PC-9 (cell line): Measurements from ENCODE around the gene ATP6V1D. TPM values are rescaled to one million over a fixed set of nuclear protein-coding genes. Genes with fewer than 3 reads are reported as not detected.

Experiments used
- BruUV-seq: library from RNA; stranded (reverse); fragments of 400-500 nt; replicated peaks from 2 replicates; lab custom pipeline; 2021; lab: Mats Ljungman, UMichigan
- CTCF ChIA-PET: fragments of 300-600 bp; sonication (Branson Sonifier 250); formaldehyde crosslinking; loops from one replicate; lab custom pipeline; 2022; ENCODE audit warnings: antibody characterized with exemption; lab: Charles Lee
- POLR2A ChIA-PET: fragments of 300-600 bp; sonication (Branson Sonifier 250); formaldehyde crosslinking; loops from one replicate; lab custom pipeline; 2022; ENCODE audit warnings: antibody characterized with exemption; ENCODE audit not compliant: unreplicated experiment; lab: Charles Lee
- DNase-seq, 2 experiments: peaks; one replicate each; pipeline versions ENCODE4 v3.0.0 to v3.0.0-alpha.2; 2015 to 2022; ENCODE audit warnings: mixed read lengths in 1 of 2
- H2AFZ ChIP-seq: fragments of 200-600 bp; sonication (generic); 2 replicates; pipeline ENCODE4 v1.8.1; 2017; ENCODE audit warnings: antibody characterized with exemption
- H3F3A ChIP-seq: fragments of 200-600 bp; sonication (generic); 2 replicates; pipeline ENCODE4 v1.8.1; 2017; ENCODE audit warnings: antibody characterized with exemption, mild to moderate bottlenecking, low read depth; ENCODE audit not compliant: insufficient read depth
- H3K27ac ChIP-seq: fragments of 200-600 bp; sonication (generic); 2 replicates; pipeline ENCODE4 v1.6.1; 2016; ENCODE audit warnings: mixed run types
- H3K27me3 ChIP-seq: fragments of 200-600 bp; sonication (generic); 2 replicates; pipeline ENCODE4 v1.6.1; 2016; ENCODE audit warnings: low read depth, mixed run types; ENCODE audit not compliant: insufficient read depth
- H3K36me3 ChIP-seq: fragments of 200-600 bp; sonication (generic); 2 replicates; pipeline ENCODE4 v1.6.1; 2016; ENCODE audit warnings: low read depth, mixed run types
- H3K4me1 ChIP-seq: fragments of 200-600 bp; sonication (generic); replicated peaks from 2 replicates; pipeline ENCODE4 v1.6.1; 2016; ENCODE audit warnings: mixed run types; ENCODE audit not compliant: insufficient read depth
- H3K4me2 ChIP-seq: fragments of 200-600 bp; sonication (generic); 2 replicates; pipeline ENCODE4 v1.6.1; 2017; ENCODE audit warnings: mixed run types
- H3K4me3 ChIP-seq: fragments of 200-600 bp; sonication (generic); 2 replicates; pipeline ENCODE4 v1.6.1; 2016; ENCODE audit warnings: mixed run types
- H3K79me2 ChIP-seq: fragments of 200-600 bp; sonication (generic); 2 replicates; pipeline ENCODE4 v1.6.1; 2017; ENCODE audit warnings: low read depth, mixed run types
- H3K9me2 ChIP-seq: fragments of 200-600 bp; sonication (generic); 2 replicates; pipeline ENCODE4 v1.8.1; 2017; ENCODE audit warnings: mild to moderate bottlenecking; ENCODE audit not compliant: insufficient read depth
- H3K9me3 ChIP-seq: fragments of 200-600 bp; sonication (generic); 2 replicates; pipeline ENCODE4 v1.8.1; 2016; ENCODE audit warnings: low read depth; ENCODE audit not compliant: insufficient read depth
- H4K20me1 ChIP-seq: fragments of 200-600 bp; sonication (generic); 2 replicates; pipeline ENCODE4 v1.8.1; 2017; ENCODE audit not compliant: insufficient read depth
- EZH2 ChIP-seq: fragments of 200-600 bp; sonication (generic); IDR thresholded peaks from 2 replicates; pipeline ENCODE4 v1.8.0; 2017; ENCODE audit warnings: antibody characterized with exemption, low read depth
- intact Hi-C: fragments of 100-400 bp; cut with micrococcal nuclease; formaldehyde crosslinking; loops from one replicate; pipeline ENCODE4 v1.10.0; 2022; ENCODE audit not compliant: unreplicated experiment
- total RNA-seq: library from RNA; stranded (reverse); gene quantifications from 2 replicates; pipeline ENCODE4 v1.2.3, GENCODE V29; 2021
- TF ChIP-seq, protein P1 (sequence below): fragments of 200-600 bp; sonication (generic); conservative IDR thresholded peaks from 2 replicates; pipeline ENCODE4 v1.6.1; 2017; ENCODE audit warnings: mixed run types, antibody characterized with exemption, mild to moderate bottlenecking, moderate library complexity

The ATP6V1D gene
- total RNA-seq, 1 experiment from 2014 or later, result 67.9 TPM

DNA sequence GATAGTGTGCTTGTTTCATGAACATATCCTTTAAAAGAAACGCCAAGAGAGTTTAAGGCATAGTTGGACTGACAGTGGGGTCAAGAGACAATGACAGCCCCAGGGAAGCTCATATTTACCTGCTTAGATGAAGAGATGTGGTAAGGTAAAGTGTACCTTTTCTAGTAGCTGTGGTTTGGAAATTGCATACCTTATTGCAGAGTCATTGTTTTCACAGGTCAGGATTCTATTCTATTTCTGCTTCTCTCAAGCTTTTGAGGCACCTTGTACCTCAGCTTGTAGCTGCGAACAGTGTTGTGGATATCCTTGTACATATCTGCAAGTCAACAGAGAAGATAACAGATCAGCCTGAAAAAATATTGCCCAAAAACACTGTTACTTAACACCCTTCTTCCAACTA lies 47.7 kb downstream of the ATP6V1D start:
- peaks cover 16% of the 10 kb centered on the region; the same call in 1 of the 2 replicates for H3F3A ChIP-seq
- peaks cover 23% of the 10 kb centered on the region for H4K20me1 ChIP-seq
- H3K4me1 ChIP-seq, result peaks cover 25% of the 10 kb centered on the region
- no peaks in the 10 kb centered on the region for H3K9me2 ChIP-seq
- H3K27me3 ChIP-seq, result no peaks in the 10 kb centered on the region
- DNase-seq, result peak; percentile 33 to 95
- POLR2A ChIA-PET, result interaction anchor here (0.5 to 0.8 kb wide), 3 partner anchors 9 to 71 kb away, joined by 3 to 15 read pairs (median 4); partner anchors contain the start of gene PALS1
- TF ChIP-seq EZH2, result no peak
- TF ChIP-seq, protein P1, sequence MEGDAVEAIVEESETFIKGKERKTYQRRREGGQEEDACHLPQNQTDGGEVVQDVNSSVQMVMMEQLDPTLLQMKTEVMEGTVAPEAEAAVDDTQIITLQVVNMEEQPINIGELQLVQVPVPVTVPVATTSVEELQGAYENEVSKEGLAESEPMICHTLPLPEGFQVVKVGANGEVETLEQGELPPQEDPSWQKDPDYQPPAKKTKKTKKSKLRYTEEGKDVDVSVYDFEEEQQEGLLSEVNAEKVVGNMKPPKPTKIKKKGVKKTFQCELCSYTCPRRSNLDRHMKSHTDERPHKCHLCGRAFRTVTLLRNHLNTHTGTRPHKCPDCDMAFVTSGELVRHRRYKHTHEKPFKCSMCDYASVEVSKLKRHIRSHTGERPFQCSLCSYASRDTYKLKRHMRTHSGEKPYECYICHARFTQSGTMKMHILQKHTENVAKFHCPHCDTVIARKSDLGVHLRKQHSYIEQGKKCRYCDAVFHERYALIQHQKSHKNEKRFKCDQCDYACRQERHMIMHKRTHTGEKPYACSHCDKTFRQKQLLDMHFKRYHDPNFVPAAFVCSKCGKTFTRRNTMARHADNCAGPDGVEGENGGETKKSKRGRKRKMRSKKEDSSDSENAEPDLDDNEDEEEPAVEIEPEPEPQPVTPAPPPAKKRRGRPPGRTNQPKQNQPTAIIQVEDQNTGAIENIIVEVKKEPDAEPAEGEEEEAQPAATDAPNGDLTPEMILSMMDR, result no peak
- BruUV-seq, result no TSS peak
- peak overlapping the region; percentile 38 for H3K4me2 ChIP-seq
- H3K79me2 ChIP-seq, result no peaks in the 10 kb centered on the region
- H2AFZ ChIP-seq, result no peak overlapping the region
- H3K36me3 ChIP-seq, result no peaks in the 10 kb centered on the region; the same call in 1 of the 2 replicates
- CTCF ChIA-PET, result interaction anchor here (0.6 kb wide), 1 partner anchor 26 kb away, joined by 3 read pairs; no protein-coding TSS in a partner anchor
- H3K9me3 ChIP-seq, result no peaks in the 10 kb centered on the region
- intact Hi-C loops, result loop anchor here (2.0 kb wide), 1 partner anchor 49 kb away; the partner anchor contains the start of gene EIF2S1
- H3K4me3 ChIP-seq, result no peak overlapping the region
- H3K27ac ChIP-seq, result no peak overlapping the region

Other genes starting within 250 kb of the ATP6V1D start
- gene GARIN2, start 170.4 kb downstream of the ATP6V1D start, total RNA-seq, result 0.31 TPM in 1 of 2 replicates, not detected in the other
- gene PALS1, start 118.4 kb downstream of the ATP6V1D start, total RNA-seq, result 73.7 and 94.7 TPM in 2 replicates
- gene EIF2S1, start 524 bp upstream of the ATP6V1D start, total RNA-seq, result 144 and 146 TPM in 2 replicates
- gene PLEK2, start 52.4 kb upstream of the ATP6V1D start, total RNA-seq, result 32.7 and 46.0 TPM in 2 replicates
- gene TMEM229B, start 128.9 kb upstream of the ATP6V1D start, total RNA-seq, result 1.2 and 1.6 TPM in 2 replicates
- gene PLEKHH1, start 173.5 kb upstream of the ATP6V1D start, total RNA-seq, result 13.6 and 18.5 TPM in 2 replicates
- gene PIGH, start 240.5 kb upstream of the ATP6V1D start, total RNA-seq, result 9.8 and 13.0 TPM in 2 replicates